ENCODE data around the gene INSYN1.
"Not testable (repeated sequence)": the region's sequence is repeated elsewhere in the genome, so short reads cannot be mapped to it uniquely, and the experiment has no call there.

Gene INSYN1

DNA sequence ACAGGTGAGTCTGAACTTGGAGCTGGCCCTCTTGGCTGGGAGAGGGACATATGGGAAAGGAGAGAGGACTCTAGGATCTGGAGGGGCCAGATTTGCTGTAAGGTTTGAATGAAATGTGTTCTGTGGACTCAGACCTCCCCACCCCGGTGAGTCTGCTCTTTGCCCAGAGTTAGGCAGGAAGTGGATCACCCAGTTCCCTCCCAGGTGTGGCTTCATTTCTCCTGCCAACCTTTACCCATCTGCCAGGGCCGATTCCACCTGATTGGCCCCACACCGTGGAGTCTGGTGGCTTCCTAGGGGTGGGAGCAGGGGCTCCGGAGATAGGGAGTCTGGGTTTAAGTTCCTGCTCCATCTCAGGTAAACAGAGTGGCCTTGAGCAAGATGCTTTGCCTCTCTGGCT, 43.5 kb downstream of the INSYN1 start:
- no peak for DNase-seq

DNA sequence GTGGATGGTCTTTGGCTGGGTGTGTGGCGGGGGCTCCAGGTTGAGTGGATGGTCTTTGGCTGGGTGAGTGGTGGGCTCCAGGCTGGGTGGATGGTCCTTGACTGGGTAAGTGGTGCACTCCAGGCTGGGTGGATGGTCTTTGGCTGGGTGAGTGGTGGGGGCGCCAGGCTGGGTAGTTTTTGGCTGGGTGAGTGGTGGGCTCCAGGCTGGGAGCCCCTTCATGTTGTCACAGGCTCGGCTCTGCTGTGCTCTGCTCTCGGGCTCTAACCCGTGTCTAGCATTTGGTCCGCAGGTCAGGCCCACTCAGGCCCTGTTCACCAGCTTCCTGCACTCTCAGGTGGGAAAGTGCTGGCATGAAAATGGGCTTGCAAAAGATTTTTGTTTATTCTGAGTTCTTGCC, 43.9 kb downstream of the INSYN1 start:
- DNase-seq: no peak

DNA sequence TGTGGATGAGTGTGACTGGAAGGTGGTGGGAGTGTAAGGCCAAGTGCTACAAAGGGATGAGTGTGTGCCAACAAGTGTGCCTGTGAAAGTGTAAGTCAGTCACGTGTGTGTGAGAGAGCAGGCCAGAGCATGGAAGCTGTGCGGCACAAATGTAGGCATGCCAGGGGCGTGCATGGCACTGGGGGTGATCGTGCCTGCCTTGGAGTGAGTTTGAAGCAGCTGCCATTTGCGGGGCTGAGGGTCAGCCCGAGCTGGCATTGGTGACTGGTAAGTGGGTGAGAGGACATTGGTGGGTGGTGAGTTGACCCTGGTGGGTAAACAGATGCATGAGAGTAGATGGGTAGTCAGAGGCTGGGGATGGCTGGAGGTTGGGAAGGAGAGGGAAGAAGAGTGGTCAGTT, 44.5 kb downstream of the INSYN1 start:
- DNase-seq: no peak

DNA sequence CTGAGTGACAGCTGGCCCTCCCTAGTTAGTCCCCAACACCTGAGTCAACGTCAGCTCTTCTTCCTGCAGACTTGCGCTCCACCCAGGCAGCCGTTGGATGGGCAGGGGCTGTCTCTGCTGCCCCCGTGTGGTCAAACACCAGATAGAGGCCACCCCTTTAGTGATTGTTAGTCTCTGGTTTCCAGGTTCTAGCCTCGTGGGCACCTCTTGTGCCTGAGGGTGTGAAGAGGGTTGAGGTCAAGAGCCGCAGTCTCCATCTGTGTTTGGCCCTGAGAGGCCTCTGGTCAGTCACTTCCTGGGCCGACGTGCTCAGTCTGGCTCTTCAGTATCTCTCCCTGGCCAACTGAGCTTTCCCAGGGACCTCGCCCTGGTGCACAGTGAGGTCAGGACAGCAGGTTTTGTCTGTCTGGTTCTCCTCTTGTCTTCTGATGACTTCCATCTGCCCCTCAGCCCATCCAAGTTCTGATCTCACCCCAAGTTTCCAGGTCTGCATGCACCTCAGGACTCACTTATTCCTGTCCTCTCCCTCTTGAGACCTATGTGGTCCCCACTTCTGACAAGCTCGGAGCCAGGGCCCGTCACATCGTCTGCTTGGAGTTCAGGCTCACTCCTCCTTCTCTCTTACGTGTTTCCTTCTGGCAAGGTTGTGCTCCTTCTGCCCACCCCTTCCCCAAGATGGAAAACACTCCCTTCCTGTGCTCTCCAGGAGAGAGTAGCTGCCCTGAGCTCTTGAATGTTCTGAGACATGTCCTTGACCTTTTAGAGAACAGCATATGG, 48.1 kb downstream of the INSYN1 start:
- DNase-seq: no peak

DNA sequence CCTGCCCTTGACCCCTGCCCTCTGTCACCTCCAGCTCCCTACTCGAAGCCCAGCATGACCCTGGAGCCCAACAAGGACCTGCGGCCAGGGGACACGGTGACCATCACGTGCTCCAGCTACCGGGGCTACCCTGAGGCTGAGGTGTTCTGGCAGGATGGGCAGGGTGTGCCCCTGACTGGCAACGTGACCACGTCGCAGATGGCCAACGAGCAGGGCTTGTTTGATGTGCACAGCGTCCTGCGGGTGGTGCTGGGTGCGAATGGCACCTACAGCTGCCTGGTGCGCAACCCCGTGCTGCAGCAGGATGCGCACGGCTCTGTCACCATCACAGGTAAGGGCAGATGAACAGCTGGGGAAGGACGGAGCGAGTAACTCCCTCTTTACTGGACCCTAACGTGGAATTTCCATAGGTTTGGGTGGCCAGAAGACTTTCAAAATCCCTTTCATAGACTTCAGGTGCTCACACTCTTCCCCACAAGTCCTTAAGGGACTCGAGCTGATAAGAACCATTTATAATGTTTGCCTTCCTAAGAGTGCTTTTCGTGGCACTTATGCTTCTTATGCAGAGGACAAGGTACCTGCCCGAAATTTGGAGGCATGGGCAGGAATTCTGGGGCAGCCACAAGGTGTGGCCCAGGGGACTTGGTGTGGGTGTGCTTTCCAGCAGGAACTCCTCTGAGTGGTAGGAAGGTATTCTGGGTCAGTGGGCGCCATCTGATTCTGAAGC, 48.8 kb downstream of the INSYN1 start:
- DNase-seq: not testable (repeated sequence)

DNA sequence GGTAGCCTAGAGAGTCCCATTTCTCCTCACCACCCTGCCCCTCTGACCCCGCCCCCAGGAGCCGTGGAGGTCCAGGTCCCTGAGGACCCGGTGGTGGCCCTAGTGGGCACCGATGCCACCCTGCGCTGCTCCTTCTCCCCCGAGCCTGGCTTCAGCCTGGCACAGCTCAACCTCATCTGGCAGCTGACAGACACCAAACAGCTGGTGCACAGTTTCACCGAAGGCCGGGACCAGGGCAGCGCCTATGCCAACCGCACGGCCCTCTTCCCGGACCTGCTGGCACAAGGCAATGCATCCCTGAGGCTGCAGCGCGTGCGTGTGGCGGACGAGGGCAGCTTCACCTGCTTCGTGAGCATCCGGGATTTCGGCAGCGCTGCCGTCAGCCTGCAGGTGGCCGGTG, 49.5 kb downstream of the INSYN1 start:
- not testable (repeated sequence) for DNase-seq

DNA sequence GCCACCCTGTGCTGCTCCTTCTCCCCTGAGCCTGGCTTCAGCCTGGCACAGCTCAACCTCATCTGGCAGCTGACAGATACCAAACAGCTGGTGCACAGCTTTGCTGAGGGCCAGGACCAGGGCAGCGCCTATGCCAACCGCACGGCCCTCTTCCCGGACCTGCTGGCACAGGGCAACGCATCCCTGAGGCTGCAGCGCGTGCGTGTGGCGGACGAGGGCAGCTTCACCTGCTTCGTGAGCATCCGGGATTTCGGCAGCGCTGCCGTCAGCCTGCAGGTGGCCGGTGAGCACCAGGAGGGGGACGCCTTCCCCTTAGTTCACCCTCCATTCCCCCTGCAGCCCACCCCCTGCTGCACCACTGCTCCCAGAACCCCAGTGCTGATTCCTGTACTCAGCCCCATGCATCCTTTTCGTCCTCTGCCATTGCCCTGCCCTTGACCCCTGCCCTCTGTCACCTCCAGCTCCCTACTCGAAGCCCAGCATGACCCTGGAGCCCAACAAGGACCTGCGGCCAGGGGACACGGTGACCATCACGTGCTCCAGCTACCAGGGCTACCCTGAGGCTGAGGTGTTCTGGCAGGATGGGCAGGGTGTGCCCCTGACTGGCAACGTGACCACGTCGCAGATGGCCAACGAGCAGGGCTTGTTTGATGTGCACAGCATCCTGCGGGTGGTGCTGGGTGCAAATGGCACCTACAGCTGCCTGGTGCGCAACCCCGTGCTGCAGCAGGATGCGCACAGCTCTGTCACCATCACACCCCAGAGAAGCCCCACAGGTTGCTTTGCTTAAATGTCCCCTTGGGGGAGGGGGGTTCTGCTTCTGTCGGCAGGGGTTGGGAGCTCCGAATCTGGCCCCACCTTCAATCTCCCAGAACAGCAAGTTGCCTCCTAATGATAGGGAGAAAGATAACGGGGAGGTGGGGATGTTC, 50.6 kb downstream of the INSYN1 start:
- not testable (repeated sequence) for DNase-seq

DNA sequence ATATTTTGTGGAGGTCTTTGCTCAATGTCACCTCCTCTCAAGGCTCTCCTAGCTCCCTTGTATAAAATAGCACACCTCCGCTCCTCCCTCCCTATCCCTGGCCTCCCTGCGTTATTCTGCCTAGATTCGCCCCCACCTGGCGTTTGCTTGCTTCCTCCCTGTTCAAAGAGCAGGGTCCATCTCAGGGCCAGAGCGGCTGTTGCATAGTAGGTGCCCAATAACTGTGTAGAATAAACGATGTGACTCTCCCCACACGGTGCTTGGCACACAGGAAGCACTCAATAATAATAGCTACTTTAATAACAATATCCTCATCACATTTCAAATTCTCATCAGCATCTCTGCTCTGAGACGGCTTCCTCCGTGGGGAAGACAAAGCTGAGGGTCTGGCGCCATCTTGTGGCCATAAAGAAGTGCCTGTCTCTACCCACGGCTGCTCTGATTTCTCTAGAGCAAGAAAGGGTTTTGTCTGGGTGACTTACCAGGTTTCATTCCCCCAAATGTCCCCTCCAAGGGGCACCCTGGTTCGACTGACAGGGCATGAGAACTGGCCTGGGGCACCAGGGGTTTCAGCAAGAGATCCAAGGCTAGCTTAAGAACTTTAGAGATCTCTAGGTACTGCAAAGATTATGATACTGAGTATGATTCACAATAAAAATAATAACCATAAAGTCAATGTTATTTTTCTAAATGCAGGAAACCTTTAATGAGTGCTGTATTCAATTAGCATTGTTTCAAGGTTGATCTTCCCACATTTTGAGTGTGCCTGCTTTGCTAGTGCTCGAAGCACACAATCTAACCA, 52.9 kb downstream of the INSYN1 start:
- peak; percentile 22 for DNase-seq

DNA sequence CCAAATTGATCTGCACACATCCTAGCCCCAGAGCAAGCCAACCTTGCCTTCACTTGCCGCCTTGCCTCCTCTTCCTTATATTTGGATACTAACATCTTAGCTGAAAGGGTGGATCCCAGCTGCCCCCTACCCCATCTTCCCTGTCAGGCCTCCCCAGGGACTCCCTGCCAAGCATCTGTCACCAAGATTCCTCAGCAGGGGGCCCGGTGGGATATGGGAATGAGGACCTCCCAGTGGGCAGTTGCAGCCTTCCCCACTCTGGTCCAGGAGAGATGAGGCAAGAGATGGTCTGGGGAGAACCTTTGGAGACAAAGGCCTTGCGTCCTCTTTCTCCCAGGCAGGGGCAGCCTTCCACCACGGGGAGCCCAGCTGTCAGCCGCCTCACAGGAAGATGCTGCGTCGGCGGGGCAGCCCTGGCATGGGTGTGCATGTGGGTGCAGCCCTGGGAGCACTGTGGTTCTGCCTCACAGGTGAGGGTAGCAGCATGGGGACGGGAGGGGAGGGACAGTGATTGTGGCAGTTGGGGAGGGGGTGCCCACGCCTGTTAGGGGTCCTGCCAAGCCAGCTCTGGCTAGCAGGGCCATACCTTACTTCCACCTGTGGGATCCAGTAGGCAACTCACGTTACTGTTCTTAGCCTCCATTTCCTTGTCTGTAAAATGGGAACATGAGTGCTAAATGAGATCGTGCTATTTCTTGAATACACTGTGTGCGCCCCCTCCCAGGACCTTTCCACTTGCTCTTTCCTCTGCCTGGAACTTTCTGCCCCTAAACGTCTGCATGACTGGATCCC, 53.7 kb downstream of the INSYN1 start:
- no peak for DNase-seq

DNA sequence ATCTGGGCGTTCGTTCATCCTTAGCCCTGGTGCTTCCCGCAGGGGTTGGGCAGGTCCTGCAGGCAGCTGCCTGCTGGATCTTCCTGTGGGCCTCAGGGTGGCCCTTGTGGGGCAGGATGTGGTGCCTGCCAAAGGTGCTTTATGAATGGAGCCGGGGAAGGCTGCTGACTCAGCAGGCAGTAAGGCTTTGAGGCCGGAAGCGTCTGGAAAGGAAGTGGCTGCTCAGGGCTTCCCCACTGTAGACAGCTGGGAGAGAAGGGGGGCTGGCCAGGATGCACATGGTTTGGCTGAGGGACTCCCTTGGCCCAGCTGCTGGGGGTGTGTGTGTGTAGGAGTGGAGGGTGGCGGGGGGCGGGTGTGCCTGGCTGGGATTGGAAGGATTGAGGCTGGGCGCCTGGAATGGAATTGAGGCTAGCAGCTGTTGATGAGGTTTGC, 56.1 kb downstream of the INSYN1 start:
- DNase-seq: peak; percentile 45

DNA sequence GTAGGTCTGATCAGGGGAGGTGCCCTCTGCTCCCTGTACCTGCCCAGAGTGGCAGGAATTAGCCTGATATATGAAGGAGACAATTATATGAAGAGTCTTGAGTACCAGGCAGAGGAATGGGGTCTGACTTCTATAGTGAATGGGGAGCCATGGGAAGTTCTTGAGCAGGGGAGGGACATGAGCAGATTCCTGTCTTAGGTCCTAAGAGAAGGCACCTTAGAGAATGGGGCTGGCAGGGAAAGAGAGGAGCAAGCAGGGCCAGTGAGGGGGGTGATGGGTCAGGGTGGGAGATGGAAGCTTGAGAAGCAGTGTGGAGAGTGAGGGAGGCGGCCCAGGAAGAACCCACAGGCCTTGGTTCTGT, 56.5 kb downstream of the INSYN1 start:
- DNase-seq: no peak

DNA sequence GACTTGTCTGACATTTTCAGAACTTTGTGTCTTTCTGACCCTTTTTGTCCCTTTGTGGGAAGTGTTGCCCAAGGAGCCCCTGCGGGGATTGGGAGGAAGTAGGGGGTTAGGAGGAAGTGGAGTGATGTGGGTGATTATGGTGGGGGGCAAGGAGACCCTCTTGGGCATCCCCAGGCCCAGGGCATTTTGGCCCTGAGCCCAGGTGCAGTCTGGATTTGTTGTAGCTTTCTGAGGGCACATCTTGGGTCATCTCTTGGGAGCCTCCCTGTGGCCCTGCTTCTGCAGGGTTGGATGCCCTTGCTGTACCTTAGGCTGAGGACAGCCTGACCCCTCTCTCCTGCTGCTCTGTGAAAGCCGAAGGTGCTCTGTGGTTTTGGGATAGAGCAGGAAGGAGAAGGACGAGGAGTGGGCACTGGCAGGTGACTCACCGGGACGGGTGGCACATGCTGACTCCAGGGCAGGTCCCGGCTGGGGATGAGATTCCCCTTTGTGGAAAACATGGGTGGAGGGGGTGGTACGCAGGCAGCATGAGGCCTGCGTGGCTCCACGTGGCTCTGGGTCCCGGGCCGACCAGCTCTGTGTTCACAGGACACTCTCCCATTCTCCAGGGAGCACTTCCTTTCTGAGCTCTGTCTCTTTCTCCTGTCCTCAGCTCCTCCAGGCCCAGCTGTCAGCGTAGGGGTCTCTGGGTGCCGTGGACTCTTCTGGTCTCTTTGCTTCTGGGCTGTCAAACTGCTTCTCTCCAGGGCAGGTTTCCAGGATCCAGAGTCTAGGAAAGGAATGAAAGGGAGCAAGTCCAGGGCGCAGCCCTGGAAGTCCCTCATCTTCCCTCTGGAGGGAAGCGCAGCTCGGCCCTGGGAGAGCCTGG, 57.1 kb downstream of the INSYN1 start:
- DNase-seq: no peak

DNA sequence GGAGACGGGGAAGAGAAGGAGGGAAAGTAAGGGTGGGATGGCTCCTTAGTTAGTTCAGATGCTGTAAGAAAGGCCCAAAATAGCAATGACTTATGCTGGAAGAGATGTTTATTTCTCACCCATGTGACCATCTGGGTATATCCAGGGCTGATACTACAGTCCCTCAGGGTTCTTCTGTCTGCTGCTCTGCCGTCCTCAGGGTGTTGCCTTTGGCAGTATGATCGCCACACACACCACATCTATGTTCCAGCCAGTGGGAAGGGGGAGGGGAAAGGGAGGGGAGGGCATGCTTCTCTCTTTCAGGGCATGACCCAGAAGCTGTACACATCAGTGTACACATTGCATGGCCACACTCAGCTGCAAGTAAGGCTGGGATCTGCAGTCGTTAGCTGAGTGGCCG, 58.7 kb downstream of the INSYN1 start:
- no peak for DNase-seq

DNA sequence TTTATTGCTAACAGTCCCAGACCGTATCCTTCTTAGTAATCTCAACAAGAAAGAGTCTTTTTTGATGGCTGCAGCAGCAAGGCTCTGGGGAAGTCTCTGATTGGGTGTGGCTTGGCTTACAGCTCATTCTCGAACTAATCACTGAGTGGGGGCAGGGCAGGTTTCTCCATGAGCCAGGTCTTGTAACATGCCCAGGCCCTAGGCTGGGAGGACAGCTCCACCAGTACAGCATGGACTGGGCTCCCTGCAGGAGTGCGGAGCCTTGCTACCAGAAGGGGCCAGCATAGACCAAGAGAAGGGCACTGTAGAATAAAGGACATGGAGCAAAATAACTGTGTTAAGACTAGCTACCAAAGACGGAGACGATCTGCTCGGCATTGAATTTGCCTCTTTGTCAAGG, 61.8 kb downstream of the INSYN1 start:
- DNase-seq: no peak

DNA sequence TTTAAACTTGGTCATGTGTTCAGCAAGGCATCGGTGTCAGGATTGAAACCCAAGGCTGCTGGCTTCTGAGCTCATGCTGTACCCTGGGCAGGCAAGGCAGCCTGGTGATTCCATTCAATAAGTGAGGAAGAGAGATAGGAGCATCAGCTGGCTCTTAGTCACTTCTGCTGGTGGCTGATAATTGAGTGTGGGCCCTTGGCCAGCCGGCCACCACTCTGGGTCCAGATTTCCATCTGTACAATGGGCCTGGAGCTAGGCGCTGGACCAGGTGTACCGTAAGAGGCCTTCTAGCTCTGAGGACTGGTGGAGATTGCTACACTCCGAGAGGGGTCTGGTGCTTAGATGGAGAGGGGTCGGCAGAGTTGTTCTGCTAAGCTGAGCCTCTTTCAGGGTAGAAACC, 64.7 kb downstream of the INSYN1 start:
- no peak for DNase-seq

DNA sequence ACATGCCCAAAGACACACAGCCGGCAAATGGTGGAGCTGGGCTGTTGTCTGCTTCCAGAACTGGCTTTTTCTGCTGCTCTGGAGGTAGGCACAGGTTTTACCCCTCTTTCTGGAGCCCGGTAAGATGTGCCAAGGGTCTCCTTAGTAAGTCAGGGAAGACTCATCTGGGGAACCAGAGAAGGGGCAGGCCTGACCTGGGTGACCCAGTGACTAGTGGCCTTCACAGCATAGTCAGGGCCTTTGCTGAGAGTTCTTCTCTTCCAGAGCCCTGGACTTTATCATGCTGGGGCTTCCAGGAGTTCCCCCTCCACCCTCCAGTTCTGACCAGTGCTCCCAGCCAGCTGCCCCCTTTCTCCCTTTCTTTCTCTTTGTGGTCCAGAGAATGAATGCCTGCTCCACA, 65.8 kb downstream of the INSYN1 start:
- no peak for DNase-seq

DNA sequence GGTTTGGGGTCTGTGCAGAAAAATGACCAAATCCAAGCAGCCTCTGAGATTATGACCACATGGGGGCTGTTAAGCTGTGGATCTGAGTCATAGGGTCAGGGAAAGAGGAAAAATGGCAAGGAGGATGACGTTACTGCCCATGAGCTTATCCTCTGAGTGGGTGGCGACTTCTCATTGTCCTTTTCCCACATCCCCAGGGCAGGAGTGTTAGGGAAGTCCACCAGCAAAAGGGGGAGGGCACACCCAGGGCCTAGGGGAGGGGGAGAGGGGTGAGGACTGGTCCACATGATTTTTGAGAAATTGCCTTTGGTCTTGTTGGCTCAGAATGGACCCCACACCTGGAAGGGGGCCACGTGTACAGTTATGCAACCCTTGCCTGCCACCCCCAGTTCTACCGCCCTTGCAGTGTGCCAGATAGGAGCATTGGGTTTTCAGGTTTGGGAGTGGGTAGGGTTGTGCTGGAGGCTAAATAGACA, 66.3 kb downstream of the INSYN1 start:
- DNase-seq: no peak

DNA sequence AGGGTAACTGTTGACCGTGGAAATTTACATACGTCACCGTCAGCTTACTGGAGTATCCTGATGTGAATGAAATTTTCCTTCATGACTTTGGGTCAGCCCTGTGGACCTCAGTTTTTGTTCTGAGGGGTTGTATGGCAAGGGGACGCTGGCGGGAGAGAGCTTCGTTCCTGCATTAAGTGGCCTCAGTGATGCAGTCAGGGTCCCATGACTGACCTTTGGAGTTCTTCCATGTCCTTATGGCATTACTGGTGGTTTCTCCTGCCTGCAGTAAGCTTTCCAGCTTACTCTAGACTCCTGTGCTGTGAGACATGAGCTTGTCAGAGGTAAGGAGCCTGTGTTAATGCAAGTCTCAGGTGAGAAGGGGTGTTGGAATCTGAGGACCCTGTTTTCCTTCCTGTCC, 67.2 kb downstream of the INSYN1 start:
- DNase-seq: no peak

All from DMS79 (cell line).